CD4-positive, alpha-beta T cell treated with Interleukin-21 for 1 hour (primary cell): ENCODE results near the gene CRYBG2.
A peak's percentile ranks its signal among the peaks of the same experiment; 100 is the strongest.

Source experiments
- DNase-seq: peaks from one replicate; pipeline ENCODE4 v3.0.0-alpha.2; 2020

Gene CRYBG2

GRCh38 chr1:26370591-26371382 is 16.9 kb upstream of the CRYBG2 start:
- DNase-seq = peak; percentile 22

- no peak for DNase-seq
Measured at GRCh38 chr1:26368486-26368885, 14.6 kb upstream of the CRYBG2 start.

- DNase-seq = no peak
Measured at GRCh38 chr1:26368006-26368405, 14.1 kb upstream of the CRYBG2 start.

GRCh38 chr1:26367441-26367840 is 13.5 kb upstream of the CRYBG2 start:
- DNase-seq = no peak

GRCh38 chr1:26364956-26365355 is 11.0 kb upstream of the CRYBG2 start:
- DNase-seq = no peak

GRCh38 chr1:26363549-26364448 is 9.9 kb upstream of the CRYBG2 start:
- DNase-seq = peak; percentile 86

GRCh38 chr1:26362331-26362730 is 8.4 kb upstream of the CRYBG2 start:
- no peak for DNase-seq

GRCh38 chr1:26361605-26362122 is 7.7 kb upstream of the CRYBG2 start:
- no peak for DNase-seq

- DNase-seq = no peak
Measured at GRCh38 chr1:26360807-26361604, 7.1 kb upstream of the CRYBG2 start.

GRCh38 chr1:26359981-26360806 is 6.3 kb upstream of the CRYBG2 start:
- DNase-seq = peak; percentile 66

- DNase-seq = peak; percentile 79
Measured at GRCh38 chr1:26358411-26359384, 4.8 kb upstream of the CRYBG2 start.

- DNase-seq = no peak
Measured at GRCh38 chr1:26357121-26357602, 3.2 kb upstream of the CRYBG2 start.

GRCh38 chr1:26356106-26356505 is 2.2 kb upstream of the CRYBG2 start:
- DNase-seq = no peak

- DNase-seq = no peak
Measured at GRCh38 chr1:26354972-26355371, 1.0 kb upstream of the CRYBG2 start.

GRCh38 chr1:26353210-26353859 is 595 bp downstream of the CRYBG2 start:
- no peak for DNase-seq

- no peak for DNase-seq
Measured at GRCh38 chr1:26352338-26352679, 1.6 kb downstream of the CRYBG2 start.

GRCh38 chr1:26351590-26352337 is 2.2 kb downstream of the CRYBG2 start:
- no peak for DNase-seq

GRCh38 chr1:26350701-26351589 is 3.0 kb downstream of the CRYBG2 start:
- no peak for DNase-seq
